ENCODE data around the gene TNS3.
"Not testable (repeated sequence)": the region's sequence is repeated elsewhere in the genome, so short reads cannot be mapped to it uniquely, and the experiment has no call there.

Gene TNS3

DNA sequence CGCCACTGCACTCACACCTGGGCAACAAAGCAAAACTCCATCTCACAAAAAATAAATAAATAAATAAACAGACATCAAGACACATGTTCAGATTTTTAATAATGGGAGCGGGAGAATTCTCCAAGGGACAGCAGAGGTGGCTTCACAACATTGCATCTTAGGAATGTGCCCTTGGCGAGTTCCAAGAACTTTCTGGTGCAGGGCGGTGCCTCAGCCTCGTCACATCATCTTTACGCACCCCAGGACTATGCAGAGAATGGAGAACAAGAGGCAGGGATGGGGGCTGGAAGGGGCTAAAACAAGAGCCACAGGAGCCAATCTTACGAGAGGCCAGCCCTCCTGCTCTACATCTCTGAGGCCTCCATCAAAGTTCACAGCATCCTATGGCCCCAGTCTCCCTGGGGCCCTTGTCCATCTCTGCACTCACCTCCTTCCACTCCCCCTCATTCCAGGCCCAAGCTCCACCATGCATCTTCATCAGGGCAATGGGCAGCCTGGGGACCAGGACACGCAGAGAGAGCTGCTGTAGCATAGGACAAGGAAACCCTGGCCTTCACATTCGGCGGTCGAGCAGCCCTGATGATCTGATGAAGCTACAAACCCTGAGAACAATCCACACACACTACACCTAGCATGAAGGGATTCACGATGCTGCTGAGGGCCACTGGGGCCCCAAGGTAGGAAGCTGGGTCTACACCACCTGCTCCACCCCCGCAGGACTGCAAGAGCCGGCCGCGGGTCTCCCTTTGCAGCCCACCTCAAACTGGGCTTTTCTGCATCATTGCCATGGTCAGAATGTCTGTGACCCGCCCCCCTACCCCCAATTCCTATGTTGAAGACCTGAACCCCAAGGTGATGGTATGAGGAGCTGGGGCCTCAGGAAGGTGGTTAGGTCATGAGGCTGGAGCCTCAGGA, 22.3 kb downstream of the TNS3 start:
- no peak for DNase-seq

DNA sequence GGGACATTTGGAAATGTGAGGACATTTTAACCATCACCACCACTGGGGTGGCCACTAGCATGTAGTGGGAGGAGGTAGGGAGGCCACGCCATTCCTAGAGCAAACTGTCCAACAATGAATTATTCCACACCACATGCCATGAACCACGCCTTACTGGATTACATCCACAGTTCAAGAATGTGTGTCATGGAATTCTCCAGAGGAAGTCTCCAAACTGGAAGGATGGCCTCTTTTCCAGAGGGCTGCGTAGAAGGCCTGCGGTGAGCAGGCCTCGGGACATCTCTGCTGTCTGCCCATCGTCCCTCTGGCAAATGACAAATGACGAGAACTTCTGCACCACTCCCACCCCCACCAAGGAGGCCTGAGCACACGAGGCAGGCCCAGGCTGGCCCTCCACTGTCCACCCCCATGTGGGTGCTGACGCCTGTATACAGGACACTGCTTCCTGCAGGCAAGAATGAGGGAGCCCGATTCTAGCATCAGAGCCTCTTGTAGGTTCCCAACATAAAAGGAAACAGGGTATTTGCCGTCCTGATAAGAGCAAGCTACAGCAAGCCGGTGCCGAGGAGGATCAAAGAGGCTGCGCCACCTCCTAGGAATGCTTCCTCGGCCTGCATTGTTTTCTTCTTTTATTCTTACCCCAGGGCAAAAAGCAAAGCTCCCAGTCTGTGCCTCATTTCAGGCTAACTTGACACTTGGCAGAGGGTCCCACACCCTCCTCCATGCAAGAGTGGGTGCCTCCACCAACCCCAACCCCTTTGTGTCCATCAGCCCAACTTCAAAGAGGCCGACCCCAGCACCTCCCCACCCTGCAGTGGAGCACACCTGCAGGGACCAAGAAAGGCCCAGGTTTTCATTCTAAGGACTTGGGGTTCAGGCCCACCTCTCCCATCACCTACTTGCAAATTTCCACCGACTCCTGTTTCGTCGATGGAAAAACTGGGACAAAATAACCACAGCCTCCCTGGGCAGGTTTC, 23.9 kb downstream of the TNS3 start:
- DNase-seq, result peak; percentile 79

GRCh38 chr7:47557317-47557693, 24.6 kb downstream of the TNS3 start:
- no peak for DNase-seq

DNA sequence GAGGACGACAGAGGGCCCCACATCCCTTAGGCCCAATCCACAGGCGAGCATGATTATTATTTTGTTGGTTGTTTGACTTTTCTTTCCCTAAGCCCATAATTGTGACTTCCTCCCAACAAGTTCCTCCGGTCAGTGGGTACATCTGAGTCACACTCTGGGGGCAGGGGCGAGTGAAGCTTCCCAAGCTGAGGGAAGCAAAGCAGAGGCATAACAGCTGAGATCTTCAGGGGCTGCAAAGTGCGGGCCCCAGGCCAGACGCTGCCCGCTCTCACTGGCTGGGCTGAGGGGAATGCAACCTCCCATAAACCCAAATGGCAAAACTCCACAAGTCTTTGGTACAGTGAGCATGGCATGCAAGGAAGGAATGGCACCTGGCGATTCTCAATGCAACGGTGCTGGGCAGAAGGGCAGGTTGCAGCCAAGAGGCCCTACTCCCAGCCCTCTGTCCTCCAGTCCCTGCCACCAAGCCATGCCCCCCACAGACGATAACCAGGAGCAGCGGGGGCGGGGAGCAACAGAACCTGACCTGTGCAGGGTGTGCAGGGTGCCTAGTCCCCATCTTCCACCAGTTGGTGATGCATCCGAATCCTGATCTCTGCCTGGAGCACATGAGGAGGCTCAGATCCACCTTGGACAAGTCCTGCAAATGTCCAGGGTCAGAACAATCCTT, 25.3 kb downstream of the TNS3 start:
- no peak for DNase-seq

- peak; percentile 37 for DNase-seq
These were observed 28.6 kb downstream of the TNS3 start for GRCh38 chr7:47553309-47553708.

GRCh38 chr7:47552621-47553020, 29.3 kb downstream of the TNS3 start:
- peak; percentile 69 for DNase-seq

DNA sequence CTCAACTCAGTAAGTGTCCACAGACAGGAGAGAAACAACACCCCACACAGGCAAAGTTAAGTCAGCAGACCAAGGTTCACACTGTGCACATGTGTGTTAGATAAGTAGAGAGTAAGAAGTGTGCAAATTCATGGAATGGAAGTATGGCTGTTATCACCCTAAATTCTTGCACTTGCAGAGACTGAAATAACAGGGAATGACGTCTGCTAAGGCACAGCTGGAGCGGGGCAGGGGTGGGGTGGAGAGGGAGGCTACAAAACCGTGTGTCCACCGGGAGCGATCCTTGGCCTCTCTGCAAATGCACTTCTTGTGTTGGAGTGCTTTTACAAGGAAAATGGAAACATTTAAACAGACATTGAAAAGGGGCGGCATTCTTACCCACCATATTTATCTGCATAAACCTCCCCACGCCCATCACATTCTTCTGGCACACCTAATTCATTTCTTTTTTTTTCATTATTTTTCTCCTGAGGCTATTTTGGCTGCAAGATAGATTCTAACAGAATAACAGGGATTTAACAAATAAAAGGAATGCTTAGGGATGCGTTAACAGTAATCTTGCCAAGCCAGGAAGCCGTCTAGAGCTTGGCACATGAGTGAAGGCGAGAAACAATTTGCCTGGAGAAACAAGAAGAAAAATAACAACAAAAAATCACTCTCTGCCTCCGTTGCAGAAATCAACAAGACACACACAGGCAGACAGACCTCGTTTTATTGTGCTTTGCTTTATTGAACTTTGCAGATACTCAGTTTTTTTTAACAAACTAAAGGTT, 30.1 kb downstream of the TNS3 start:
- no peak for DNase-seq

- no peak for DNase-seq
These were observed 31.0 kb downstream of the TNS3 start for GRCh38 chr7:47550788-47551470.

DNA sequence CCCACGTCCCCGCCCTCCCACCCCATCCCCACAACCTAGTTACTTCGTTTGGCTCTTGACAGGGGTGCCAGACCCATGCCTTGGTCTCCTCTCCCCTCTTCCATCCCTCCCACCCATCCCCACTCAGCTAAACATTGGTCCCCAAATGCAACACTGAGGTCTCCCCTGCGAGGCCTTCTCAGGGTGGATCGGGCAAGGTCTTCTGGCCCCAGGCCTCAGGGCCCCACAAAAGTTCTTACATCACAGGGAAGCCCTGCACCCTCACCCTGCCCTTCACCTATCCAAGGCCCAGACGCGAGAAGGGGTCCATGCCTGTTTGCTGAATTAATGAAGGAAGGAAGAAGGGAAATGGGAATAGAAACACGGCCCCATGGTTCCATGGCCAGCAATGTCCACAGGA, 32.0 kb downstream of the TNS3 start:
- no peak for DNase-seq

- DNase-seq, result no peak
These were observed 32.5 kb downstream of the TNS3 start for GRCh38 chr7:47549397-47549796.

DNA sequence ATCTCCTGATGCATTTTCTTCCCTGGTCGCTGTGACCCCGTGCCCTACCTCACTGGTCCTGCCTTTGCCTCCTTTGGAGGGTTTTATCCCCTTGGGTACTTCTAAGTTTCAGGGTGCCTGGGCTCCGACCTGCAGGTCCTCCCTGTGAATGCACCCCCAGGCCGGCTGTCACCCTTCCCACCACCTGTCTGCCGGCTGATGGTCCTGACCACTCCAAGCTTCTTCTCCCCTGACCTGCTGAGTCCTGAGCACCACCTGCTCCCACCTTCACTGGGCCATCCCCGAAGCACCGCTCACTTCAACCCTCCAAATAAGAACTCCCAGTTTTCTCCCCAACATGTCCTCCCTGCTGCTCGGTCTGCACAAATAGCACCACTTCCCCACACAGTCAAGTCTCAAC, 33.4 kb downstream of the TNS3 start:
- DNase-seq, result no peak

DNA sequence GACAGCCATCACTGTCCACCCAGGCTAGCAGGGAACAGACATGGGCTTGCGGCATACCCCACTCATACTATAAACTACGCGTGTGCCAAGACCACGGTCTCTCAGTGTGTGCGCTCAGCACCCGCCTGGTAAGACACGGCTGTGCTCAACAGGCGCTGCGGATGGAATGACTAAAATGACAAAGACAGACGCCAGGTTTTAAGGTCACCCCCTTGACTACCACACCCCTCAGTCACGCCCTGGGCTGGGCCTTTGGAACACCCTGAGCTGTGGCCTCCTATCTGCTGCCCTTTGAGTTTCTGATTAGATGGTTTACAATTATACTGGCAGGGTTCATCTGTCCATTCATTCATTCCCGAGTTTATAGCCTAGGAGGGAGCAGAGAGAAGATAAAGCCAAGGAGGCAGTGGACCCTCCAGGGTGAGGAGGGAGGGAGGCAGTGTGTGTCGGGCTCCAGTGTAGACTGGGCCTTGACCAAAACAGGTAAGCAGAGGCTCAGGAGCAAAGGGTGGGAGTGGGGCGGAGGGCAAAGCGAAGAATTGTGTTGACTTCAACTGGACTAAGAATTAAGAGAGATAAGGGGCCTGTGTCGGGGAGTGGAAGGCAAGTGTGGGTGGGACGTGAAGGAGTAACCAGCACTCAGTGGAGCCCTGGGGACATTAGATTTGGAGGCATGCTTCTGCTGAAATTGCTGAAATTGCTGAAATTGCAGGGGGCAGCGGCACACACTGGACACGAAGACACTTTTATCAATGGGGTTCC, 35.0 kb downstream of the TNS3 start:
- no peak for DNase-seq

- DNase-seq, result no peak
These were observed 35.7 kb downstream of the TNS3 start for GRCh38 chr7:47546171-47546570.

- no peak for DNase-seq
These were observed 37.5 kb downstream of the TNS3 start for GRCh38 chr7:47544416-47544815.

DNA sequence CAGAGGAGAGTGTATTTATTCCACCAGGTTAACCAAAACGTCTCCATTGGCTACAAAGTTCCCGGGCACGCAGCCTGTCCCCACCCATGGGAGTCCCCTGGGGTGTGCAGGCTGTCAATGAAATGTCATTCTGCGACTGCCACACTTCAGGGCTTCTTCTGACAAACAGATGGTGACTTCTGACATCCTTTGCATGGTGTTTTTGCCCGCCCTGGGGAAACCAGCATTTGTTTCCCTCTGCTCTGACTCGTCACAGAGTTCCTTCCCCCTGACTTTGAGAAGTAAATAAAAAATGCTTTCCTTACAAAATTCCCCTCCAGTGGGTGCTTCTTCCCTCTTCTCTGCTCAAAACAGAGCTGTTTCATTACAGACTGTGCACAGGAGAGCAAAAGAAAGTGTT, 38.2 kb downstream of the TNS3 start:
- no peak for DNase-seq

GRCh38 chr7:47543056-47543455, 38.9 kb downstream of the TNS3 start:
- DNase-seq, result no peak

DNA sequence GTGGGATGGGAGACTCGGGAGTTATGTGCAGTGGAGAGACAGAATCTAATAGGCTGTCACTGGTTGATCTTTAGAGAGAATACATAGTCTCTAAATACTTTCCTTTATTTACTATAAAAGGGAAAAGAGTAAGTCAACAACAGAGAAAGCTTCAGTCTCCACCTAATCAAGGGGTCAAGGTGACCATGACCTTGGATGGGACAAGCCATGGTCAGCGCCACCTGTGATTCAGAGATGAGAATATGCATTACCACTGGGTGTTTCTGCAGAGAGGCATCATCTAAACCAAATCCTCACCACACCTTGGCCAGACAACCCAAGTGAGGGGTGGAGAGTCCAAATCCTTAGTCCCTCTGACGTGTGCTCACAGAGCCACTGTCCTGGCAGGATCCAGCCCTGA, 39.9 kb downstream of the TNS3 start:
- no peak for DNase-seq

GRCh38 chr7:47541485-47541884, 40.4 kb downstream of the TNS3 start:
- not testable (repeated sequence) for DNase-seq

- peak; percentile 55 for DNase-seq
These were observed 41.2 kb downstream of the TNS3 start for GRCh38 chr7:47540387-47541350.

- DNase-seq, result no peak
These were observed 41.9 kb downstream of the TNS3 start for GRCh38 chr7:47540053-47540386.
